GM12878 (cell line): Measurements from ENCODE around the gene TUBB1.

Experiments
- PML ChIP-seq: IDR thresholded peaks from 2 replicates; pipeline ENCODE4 v1.6.1; 2012; ENCODE audit warnings: low read length, inconsistent platforms
- SREBF2 ChIP-seq: IDR thresholded peaks from 2 replicates; pipeline ENCODE4 v1.6.1; 2012; ENCODE audit warnings: mild to moderate bottlenecking, low read length
- STAT1 ChIP-seq: fragments of 450-650 bp; conservative IDR thresholded peaks from 2 replicates; pipeline ENCODE4 v1.6.1; 2014; ENCODE audit warnings: antibody characterized with exemption, mild to moderate bottlenecking
- ZBTB11 ChIP-seq: fragments of 450-650 bp; formaldehyde crosslinking; IDR thresholded peaks from 2 replicates; pipeline ENCODE4 v1.5.0; 2022; ENCODE audit warnings: mild to moderate bottlenecking, missing genetic modification characterization
- ZBTB4 ChIP-seq: fragments of 450-650 bp; formaldehyde crosslinking; IDR thresholded peaks from 2 replicates; pipeline ENCODE4 v1.4.0; 2022; ENCODE audit warnings: mild to moderate bottlenecking, moderate library complexity

- no peak for TF ChIP-seq SREBF2
- no peak for TF ChIP-seq ZBTB11 (CRISPR knock-in tag)
- TF ChIP-seq PML: no peak
- TF ChIP-seq STAT1: no peak
- no peak for TF ChIP-seq ZBTB4 (CRISPR knock-in tag)
Measured at GRCh38 chr20:58978351-58979190, 40.7 kb upstream of the TUBB1 start.
